NCI-H774 (cell line): ENCODE measurements around the gene PRKAG1.
"Not testable (repeated sequence)": the region's sequence is repeated elsewhere in the genome, so short reads cannot be mapped to it uniquely, and the experiment has no call there.

Source experiments
- DNase-seq: peaks from one replicate; lab custom pipeline; 2025; lab: John Stamatoyannopoulos, UW

Gene PRKAG1

GRCh38 chr12:49018261-49019119 is at the start of gene PRKAG1:
Gene PRKAG1, minus strand, starts transcription at chr12:49018776. Its CDS starts 36 bp downstream, at chr12:49018740.
- peak; percentile 97 for DNase-seq

GRCh38 chr12:49066120-49066519 is 47.5 kb upstream of the PRKAG1 start:
- no peak for DNase-seq

- no peak for DNase-seq
These were observed 46.2 kb upstream of the PRKAG1 start for GRCh38 chr12:49064767-49065152.

- DNase-seq: not testable (repeated sequence)
These were observed 43.3 kb upstream of the PRKAG1 start for GRCh38 chr12:49061916-49062315.

GRCh38 chr12:49061157-49061650 is 42.6 kb upstream of the PRKAG1 start:
- DNase-seq: no peak

- peak; percentile 94 for DNase-seq
These were observed 41.9 kb upstream of the PRKAG1 start, which contains the start of gene KMT2D for GRCh38 chr12:49060237-49061156. Gene KMT2D, minus strand, starts transcription at chr12:49060794. Its CDS starts 5,470 bp downstream, at chr12:49055324.

- DNase-seq: peak; percentile 41
These were observed 41.0 kb upstream of the PRKAG1 start for GRCh38 chr12:49059299-49060171.

GRCh38 chr12:49059045-49059298 is 40.4 kb upstream of the PRKAG1 start:
- no peak for DNase-seq

- DNase-seq: no peak
These were observed 39.9 kb upstream of the PRKAG1 start for GRCh38 chr12:49058366-49059044.

- DNase-seq: no peak
These were observed 39.3 kb upstream of the PRKAG1 start for GRCh38 chr12:49057888-49058287.

- no peak for DNase-seq
These were observed 37.6 kb upstream of the PRKAG1 start for GRCh38 chr12:49055978-49056754.

GRCh38 chr12:49055092-49055491 is 36.5 kb upstream of the PRKAG1 start:
- no peak for DNase-seq

GRCh38 chr12:49054524-49054923 is 35.9 kb upstream of the PRKAG1 start:
- no peak for DNase-seq

GRCh38 chr12:49054096-49054495 is 35.5 kb upstream of the PRKAG1 start:
- DNase-seq: no peak

GRCh38 chr12:49052451-49053208 is 34.1 kb upstream of the PRKAG1 start:
- DNase-seq: no peak

- no peak for DNase-seq
These were observed 33.3 kb upstream of the PRKAG1 start for GRCh38 chr12:49051777-49052438.

- no peak for DNase-seq
These were observed 32.8 kb upstream of the PRKAG1 start for GRCh38 chr12:49051373-49051764.

GRCh38 chr12:49050507-49051372 is 32.2 kb upstream of the PRKAG1 start:
- no peak for DNase-seq
